T-helper 2 cell treated with Interferon-gamma antibody and Interleukin-4, amounts not matched to agents 100 ng/mL and 5 ng/mL, for 36 hours (primary cell): ENCODE results near the gene PTPRA. TPM values are rescaled to one million over a fixed set of nuclear protein-coding genes. Genes with fewer than 3 reads are reported as not detected.

Experiments
- intact Hi-C: fragments of 100-400 bp; cut with micrococcal nuclease; formaldehyde crosslinking; loops from one replicate; pipeline ENCODE4 v1.15.1; 2023
- total RNA-seq: library from RNA; stranded (reverse); gene quantifications from 2 replicates; pipeline ENCODE4 v1.2.3, GENCODE V29; 2022

The PTPRA gene
- total RNA-seq, 1 donor from 2014 or later = 70.2 TPM

DNA sequence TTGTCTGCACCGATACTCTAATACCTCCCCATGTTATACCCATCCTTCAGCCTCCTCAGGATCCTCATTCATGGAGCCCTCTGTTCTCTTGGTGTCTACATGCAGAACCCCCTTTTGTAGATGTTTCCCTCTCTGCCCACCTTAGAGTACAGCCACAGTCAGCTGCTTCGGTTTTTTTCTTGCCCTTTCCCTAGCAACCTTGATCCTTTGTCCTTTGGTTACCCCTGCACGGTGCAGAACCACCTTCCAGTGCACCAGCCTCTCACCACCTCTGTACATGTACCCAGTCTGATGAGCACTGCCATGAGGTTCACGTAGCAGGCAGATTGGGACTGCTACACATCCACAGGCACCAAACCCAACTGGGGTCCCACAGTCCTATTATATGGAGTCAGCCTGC, 25.5 kb upstream of the PTPRA start:
- intact Hi-C loops = no loop called here

DNA sequence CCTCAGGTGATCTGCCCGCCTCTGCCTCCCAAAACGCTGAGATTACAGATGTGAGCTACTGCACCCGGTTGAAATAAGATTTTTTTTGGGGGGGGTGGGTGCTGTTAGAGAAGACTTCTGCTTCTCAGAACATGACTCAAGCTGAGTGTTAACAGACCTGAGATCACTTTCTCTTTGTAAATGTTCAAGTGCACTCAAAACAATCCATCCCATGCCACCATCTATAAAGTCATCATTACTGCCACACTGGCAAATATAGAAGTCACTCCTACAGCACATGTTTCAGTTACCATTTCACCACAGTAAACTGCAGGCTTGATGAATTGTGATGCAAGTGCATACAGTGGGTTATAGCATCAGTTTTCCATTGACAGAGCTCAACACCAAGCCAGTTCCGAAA, 23.8 kb upstream of the PTPRA start:
- intact Hi-C loops = no loop called here

DNA sequence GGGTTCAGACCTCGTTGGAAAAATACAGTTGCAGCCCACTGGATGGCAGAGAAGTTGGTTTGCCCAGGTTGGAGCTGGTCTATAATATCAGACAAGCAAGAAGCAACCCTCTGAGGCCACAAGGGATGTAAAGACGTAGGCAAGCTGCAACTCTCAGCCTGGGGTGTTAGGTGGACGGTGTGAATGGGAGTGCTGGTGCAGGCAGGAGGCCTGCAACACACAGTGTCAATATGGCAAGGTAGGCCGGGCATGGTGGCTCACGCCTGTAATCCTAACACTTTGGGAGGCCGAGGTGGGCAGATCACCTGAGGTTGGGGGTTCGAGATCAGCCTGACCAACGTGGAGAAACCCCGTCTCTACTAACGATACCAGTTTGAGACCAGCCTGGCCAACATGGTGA, 22.2 kb upstream of the PTPRA start:
- intact Hi-C loops = loop anchor here (5.0 kb wide), 1 partner anchor 164 kb away; no protein-coding TSS in a partner anchor

DNA sequence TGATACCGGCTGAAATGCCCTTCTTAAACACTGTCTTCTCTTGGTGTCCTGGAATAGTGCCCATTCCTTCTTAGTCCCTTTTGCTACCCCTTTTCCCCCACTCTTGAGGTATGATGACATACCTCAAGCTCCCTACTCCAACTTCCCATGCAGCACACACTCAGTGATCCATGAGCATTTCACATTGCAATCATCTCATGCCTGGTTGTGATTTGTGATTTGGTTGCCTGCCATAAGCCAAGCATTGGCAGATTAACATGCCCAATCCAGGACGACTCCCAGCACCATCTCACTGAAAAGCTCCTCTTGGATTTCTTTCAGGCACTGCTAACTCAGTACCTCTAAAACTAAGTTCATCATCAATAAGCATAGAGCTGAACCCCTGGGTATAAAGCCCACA, 14.7 kb upstream of the PTPRA start:
- intact Hi-C loops = no loop called here

DNA sequence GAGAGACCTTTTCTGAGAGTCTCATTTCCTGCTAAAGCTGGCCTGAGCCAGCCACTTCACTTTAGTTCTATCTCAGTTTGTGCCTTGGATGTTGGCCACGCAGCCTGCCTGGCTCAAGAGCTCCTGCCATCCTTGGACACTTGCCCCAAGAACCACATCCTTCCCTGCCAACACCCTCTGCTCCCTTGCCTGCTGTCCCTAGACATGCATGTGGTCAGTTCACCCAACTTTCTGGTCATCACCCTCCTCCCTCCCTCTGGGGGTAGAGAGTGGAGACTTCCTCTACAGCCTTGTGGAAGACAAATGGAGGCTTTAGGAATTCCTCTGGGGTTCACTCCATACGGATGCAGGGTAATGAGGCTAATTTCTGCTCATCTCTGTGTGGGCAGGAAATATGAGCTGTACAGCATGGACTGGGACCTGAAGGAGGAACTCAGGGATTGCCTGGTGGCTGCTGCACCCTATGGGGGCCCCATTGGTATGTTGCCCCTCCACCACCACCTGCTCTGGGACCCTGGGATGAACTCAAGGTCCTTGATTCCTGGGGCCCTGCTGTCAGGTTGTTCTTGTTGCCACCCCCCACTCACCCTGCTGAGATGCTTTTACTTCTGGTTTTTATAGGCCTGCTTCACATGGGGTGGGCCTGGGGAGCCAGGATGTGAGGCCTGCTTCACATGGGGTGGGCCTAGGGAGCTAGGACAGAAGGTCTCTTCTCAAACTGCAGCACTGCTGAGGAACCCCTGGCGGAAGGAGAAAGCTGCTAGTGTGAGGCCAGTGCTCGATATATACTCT, 13.8 kb upstream of the PTPRA start:
- intact Hi-C loops = no loop called here

DNA sequence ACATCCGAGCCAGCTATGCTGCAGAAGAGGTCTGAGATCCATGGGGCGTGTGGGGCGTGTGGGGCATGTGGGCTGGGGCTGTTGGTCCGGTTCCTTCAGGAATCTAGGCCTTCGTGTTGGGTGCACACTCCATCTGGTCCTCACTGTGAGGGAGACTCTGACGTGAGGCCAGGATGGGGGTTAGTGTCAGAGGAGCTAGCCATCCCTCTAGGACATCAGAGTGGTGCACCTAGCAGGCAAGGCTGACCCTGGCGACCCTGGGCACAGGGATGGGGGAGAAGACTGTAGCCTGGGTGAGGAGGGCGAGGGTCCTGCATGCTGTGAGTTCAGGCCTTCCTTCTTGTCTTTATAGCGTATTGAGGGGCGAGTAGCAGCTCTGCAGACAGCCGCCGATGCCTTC, 8.7 kb upstream of the PTPRA start:
- intact Hi-C loops = no loop called here

DNA sequence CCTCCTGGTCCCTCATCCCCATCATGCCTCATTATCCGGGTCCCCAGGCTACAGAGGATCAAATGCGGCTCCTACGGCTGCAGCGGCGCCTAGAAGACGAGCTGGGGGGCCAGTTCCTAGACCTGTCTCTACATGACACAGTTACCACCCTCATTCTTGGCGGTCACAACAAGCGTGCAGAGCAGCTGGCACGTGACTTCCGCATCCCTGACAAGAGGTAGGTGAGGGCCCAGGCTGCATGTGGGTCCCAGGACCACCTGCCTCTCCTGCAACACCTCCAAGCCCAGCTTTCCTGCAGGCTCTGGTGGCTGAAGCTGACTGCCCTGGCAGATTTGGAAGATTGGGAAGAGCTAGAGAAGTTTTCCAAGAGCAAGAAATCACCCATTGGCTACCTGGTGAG, 8.2 kb upstream of the PTPRA start:
- intact Hi-C loops = no loop called here

DNA sequence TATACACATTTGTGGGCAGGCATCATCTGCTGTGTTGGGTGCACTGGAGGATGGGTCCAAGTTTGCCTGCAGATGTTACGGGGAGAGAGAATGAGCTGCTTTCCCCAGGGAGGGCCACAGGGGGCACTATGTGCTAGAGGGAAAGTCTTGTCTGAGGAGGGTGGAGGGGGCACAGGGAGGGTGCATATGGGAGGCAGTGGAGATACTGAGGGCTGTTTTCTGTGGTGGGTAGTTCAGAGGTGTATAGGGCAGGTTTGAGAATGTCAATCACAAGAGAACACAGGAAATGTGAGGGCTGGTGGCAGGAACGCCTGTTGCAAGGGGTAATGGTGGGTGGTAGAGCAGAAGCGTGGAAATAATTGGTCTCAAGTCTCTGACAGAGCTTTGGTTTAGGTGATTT, 7.7 kb upstream of the PTPRA start:
- intact Hi-C loops = no loop called here

DNA sequence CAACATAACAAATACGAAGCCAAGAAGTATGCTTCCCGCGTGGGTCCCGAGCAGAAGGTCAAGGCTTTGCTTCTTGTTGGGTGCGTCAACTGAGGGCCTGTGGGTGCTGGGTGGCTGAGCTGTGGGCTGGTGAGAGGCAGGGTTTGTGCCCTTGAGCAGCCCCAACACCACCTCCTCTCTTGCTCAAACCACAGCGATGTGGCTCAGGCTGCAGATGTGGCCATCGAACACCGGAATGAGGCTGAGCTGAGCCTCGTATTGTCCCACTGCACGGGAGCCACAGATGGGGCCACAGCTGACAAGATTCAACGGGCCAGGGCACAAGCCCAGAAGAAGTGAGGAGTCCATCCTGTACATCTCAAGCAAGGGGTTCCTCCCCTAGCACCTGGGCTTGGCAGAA, 7.0 kb upstream of the PTPRA start:
- intact Hi-C loops = no loop called here

DNA sequence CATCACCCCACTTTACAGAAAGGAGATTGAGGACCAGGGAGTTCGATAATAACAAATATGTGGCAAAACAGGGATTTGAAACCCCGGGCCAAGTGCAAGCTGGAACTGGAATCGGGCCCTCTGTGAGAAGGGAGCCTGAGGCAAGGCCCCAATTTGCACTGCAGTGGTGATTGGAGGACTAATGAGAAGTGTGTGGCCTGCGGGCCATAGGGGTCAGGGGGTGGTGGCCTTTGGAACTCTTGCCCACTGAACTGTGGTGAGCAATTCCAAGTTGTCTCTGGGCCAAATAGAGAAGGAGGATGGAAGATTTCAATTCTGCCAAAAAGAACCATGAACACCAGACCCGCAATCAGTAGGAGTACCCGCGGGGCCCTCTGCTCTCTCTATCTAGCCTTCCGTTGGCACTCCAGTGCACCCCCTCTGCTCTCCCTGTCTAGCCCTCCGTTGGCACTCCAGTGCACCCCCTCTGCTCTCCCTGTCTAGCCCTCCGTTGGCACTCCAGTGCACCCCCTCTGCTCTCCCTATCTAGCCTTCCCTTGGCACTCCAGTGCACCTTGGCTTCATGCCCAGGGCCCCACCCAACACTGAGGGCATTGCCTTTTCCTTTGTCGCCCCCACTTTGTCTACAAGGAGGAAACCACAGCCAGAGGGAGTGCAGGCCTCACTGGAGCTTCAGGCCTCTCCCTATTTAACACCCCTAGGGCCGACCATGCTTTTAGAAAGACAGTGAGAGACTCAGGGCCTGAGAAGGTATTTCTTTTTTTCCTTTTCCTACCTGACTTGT, 6.0 kb upstream of the PTPRA start:
- intact Hi-C loops = no loop called here

DNA sequence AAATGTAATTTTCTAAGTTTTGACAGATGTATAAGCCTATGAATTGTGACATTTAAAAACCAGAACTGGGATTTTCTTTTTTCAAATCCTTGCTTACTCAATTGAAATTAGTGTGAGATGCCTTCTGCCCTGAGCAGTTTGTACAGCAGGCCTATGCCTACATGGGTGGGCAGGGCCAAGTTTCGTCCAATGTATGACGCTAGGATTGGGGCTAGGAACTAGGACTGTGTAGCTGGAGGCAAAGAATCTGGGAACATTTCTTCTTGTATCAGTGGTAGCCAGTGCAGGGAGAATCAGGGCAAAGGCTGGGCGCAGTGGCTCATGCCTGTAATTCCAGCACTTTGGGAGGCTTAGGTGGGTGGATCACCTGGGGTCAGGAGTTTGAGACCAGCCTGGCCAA, 3.9 kb upstream of the PTPRA start:
- intact Hi-C loops = no loop called here

DNA sequence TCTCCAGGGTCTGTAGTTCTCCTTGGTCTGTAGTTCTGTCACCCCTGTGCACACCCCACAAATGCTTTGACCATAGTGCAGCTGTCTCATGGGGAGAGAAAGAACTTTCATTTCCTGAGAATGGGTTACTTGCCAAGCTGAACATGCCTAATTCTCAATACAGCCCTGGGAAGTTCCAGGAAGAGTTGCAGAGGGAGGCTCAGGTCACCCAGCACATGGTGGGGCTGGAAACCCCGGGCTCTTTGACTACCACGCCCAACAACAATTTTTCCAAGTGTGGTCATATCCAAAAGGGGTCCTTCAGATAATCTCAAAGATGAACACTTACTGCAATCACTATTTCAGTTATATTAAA, 2.2 kb upstream of the PTPRA start:
- intact Hi-C loops = loop anchor here (5.0 to 10.0 kb wide), 5 partner anchors 111 to 446 kb away; partner anchors contain the start of genes EBF4, FASTKD5 and UBOX5

DNA sequence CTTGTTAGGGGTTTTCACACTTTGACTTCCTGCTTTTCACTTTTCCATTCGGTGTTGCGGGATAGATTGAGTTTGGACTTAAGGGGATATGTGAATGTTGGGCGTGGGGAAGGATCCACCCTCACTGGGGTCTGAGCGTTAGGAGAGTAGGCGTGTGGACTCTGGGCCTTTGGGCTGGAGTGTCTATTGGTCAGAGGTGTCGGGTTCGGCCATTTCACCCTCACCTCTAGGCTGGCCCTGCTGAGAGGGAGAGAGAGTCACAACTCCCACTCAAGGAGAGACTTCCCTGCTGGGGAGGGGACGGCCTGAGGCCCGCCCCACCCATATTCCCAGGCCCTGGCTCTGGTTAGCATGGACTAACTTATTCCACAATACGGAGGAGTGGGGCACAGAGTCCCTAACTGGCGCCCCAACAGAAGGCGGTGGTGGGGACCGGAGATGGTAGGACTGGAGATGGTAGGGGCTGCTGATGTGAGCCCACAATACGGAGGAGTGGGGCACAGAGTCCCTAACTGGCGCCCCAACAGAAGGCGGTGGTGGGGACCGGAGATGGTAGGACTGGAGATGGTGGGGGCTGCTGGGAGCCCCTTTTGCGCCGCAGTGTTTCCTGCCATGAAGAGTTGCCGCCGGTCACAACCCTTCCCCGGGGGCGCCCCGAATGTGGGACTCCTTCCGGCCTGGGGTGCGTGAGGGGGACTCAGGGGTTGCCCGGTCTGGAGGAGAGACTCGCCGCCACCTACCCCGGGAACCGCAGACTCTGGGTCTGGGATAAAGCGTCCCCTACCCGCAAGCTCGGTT, 1.4 kb upstream of the PTPRA start:
- intact Hi-C loops = loop anchor here (5.0 to 10.0 kb wide), 5 partner anchors 110 to 445 kb away; partner anchors contain the start of genes EBF4, FASTKD5 and UBOX5

DNA sequence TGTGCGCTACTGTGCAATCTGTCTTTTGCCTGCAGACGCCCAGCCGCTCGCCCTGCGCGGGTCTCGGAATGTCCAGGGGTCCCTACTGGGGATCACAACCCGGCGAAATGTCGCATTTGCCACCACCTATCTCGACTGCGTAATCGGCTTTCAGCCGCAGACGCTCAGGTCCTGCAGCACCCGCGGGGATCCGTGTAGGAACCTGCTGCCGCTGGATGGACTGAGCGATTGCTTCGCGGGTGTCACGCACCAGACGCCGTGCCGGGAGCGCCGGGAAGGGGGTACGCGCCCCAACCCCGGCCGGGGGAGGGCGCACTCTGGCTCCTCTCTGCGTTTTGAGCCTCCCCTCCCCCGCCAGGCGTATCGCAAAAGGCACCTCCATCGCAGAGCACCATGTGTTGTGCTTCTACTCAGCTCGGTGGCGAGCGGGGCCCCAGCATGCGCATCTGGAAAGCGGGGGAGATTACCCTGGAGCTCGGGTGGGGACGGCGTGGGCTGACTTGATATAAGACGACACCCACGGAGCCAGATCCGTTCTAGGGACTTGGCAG, 747 bp upstream of the PTPRA start:
- intact Hi-C loops = loop anchor here (1.0 to 10.0 kb wide), 6 partner anchors 32 to 445 kb away; partner anchors contain the start of genes EBF4, FASTKD5, PCED1A and UBOX5

DNA sequence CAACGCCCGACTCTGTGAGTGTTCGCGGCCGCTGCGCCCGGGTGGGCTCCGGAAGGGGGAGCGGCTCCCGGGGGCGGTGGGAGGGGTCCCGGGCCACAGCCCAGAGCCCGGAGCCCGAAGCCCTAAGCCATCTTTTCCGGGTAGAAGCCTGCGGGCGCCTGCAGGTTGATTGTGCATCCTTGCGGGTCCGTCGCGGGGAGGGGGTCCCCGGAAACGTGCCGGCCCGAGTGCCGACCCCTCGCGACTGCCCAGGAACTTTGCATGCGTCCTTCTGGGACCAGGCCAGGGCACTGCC, 413 bp downstream of the PTPRA start:
- intact Hi-C loops = loop anchor here (1.0 to 10.0 kb wide), 6 partner anchors 33 to 444 kb away; partner anchors contain the start of genes EBF4, FASTKD5, PCED1A and UBOX5

DNA sequence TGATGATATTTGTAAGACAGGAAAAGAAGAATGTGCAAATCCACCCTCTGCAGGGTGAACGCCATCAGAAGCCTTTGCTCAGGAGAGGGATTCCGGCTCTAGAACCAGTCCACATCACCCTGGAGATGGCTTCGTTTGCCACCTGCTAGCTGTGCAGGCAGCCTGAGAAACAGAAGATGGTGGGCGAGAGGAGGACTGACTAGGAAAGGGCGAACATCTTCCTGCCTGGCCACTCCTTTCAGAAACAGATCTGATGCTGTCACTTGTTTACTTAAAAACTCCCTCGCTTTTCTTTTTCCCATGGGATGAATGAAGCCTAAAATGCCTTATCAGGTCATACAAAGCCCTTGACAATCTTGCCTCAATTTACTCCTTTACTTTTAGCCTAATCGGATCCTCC, 1.2 kb downstream of the PTPRA start:
- intact Hi-C loops = loop anchor here (5.0 to 10.0 kb wide), 5 partner anchors 108 to 443 kb away; partner anchors contain the start of genes EBF4, FASTKD5 and UBOX5

DNA sequence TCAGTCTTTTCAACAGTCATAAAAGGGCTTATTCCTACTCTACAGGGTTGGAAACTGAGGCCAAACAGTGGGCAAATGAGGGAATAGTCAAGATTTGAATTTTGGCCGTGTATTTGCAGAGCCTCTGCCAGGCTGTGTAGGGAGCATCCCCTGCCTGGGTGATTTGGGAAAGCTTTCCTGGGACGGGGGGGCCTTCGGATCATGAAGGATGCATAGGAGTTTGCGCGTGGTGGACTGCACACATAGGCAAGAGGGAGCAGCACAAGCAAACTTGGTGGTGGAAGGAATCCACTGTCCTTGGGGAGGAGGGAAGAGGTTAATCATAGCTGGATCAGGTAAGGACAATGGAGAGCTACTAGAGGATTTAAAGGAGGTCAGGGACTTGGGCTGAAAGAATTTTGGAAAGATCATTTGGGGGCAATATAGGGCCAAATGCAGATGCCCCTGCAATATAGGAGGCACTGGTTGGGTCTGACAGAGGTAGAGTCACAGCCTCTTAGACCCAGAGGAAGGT, 2.5 kb downstream of the PTPRA start:
- intact Hi-C loops = loop anchor here (10.0 kb wide), 2 partner anchors 181 to 279 kb away; partner anchors contain the start of genes EBF4, FASTKD5 and UBOX5

DNA sequence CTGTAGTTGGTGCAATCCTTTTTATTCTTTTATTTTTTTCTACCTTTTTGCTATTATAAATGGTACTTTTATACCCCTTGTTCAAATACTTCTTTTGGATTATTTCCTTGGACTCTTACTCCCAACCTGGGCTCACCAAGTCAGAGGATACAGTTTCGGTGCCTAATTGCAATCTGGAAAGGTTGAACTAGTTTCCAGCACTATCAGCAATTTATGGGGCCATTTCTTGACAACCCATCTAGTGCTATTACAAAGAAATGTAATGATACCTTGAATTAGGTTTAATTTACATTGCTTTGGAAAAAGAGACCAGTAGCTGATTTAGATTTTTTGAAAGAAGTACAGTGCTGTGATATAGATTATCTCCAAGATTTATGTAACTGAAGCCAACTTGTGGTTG, 5.2 kb downstream of the PTPRA start:
- intact Hi-C loops = loop anchor here (10.0 kb wide), 2 partner anchors 184 to 276 kb away; partner anchors contain the start of genes EBF4, FASTKD5 and UBOX5

DNA sequence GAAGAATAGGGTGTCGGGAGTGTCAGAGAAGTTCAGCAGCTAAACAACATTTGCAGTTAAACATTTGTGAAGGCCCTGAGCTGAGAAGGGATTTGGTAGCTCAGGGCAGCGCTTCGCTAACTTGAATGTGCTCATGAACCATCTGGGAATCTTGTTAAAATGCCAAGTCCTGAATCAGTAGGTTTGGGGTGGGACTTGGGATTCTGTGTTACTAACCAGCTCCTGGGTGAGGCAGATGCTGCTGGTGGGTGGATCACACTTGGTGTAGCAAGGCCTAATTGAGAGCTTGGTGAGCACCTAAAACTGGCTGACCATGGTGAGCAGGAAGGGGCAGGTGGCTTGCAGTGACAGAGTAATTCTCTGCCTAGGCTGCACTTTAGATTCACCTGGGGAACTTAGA, 5.9 kb downstream of the PTPRA start:
- intact Hi-C loops = loop anchor here (10.0 kb wide), 2 partner anchors 184 to 276 kb away; partner anchors contain the start of genes EBF4, FASTKD5 and UBOX5

DNA sequence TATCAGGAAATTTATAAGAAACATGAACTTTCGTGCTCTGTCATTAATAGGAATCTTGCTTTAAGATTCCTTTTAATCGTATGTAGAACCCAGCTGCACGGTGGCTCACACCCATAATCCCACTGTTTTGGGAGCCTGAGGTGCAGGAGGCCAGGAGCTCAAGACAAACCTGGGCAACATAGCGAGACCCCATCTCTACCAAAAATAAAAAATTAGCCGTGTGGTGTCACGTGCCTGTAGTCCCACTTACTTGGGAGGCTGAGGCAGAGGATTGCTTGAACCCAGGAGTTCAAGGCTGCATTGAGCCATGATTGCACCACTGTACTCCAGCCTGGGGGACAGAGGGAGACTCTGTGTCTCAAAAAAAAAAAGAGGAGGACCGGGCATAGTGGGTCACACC, 7.4 kb downstream of the PTPRA start:
- intact Hi-C loops = no loop called here
